Activated T-cell treated with anti-CD3 and anti-CD28 coated beads, Interleukin-2, amount 50 U/mL, for 48 hours (primary cell): ENCODE measurements around the gene CAV2.

Experiments
- DNase-seq, 2 experiments: peaks; one replicate each; pipeline ENCODE4 v3.0.0-alpha.2; 2020

The CAV2 gene

GRCh38 chr7:116496653-116497052, 2.9 kb upstream of the CAV2 start:
- no peak for DNase-seq

- no peak for DNase-seq
Observed at GRCh38 chr7:116497708-116498107, 1.8 kb upstream of the CAV2 start.

GRCh38 chr7:116500078-116500853, 728 bp downstream of the CAV2 start:
- DNase-seq: peak; percentile 68 to 71

- DNase-seq: no peak
Observed at GRCh38 chr7:116501425-116502167, 2.1 kb downstream of the CAV2 start.

GRCh38 chr7:116502201-116503096, 2.9 kb downstream of the CAV2 start:
- no peak for DNase-seq

DNA sequence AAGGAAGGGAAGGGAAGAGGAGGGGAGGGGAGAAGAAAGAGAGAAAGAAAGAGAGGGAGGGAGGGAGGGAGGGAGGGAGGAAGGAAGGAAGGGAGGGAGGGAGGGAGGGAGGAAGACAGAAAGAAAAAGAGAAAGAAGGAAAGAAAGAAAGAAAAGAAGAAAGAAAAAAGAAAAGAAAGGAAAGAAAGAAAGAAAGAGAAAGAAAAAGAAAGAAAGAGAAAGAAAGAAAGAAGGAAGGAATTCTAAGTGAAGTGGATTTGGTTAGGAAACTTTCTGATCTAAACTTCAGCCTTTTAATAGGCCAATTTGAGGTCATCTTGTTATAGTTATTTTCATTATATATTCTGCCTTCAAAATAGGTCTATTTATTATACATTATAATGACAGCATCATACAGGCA, 4.3 kb downstream of the CAV2 start:
- DNase-seq: no peak

- no peak for DNase-seq
Observed at GRCh38 chr7:116505278-116505677, 5.7 kb downstream of the CAV2 start.

DNA sequence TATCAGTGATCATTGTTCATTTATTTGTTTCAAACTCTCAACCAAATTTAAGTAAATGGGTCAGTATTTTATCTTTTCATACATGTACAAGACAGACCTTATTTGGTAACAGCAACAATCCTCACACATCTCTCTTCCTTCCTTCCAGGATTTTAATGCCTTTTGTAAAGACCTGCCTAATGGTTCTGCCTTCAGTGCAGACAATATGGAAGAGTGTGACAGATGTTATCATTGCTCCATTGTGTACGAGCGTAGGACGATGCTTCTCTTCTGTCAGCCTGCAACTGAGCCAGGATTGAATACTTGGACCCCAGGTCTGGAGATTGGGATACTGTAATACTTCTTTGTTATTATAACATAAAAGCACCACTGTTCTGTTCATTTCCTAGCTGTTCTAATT, 6.3 kb downstream of the CAV2 start:
- DNase-seq: no peak

GRCh38 chr7:116509982-116510579, 10.5 kb downstream of the CAV2 start:
- DNase-seq: no peak

GRCh38 chr7:116510795-116511194, 11.3 kb downstream of the CAV2 start:
- DNase-seq: no peak

- no peak for DNase-seq
Observed at GRCh38 chr7:116511552-116512519, 12.3 kb downstream of the CAV2 start.

DNA sequence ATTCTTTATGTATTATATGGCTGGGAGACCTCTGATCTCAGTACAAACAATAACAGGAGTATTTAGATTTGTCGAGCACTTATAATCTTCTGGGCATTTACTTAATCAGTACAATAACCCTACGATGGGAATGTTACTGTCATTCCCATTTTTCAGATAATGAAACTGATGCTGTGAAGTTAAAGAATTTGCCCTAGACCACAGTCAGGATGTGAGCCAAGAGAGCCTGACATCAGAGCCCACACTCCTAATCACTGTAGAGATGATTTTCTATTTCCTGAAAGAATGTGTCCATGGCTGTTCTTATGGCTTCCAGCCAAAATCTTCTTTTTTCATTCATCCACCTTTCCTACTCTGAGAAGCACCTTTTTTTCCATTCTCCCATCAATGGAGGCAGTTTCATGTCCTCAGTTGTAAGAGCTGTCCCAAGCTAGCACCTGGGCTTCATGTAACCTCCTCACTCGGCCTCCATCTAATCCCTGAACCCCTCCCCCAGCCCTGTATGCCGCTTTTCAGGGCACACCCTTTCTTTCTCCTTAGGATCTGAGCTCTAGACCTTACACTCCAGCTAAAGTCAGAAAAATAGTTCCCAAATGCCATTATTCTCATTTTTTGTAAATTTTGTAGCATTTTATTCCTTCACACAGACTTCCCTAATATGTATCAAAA, 13.1 kb downstream of the CAV2 start:
- no peak for DNase-seq

GRCh38 chr7:116515584-116515983, 16.0 kb downstream of the CAV2 start:
- no peak for DNase-seq

GRCh38 chr7:116516324-116516723, 16.8 kb downstream of the CAV2 start:
- no peak for DNase-seq

DNA sequence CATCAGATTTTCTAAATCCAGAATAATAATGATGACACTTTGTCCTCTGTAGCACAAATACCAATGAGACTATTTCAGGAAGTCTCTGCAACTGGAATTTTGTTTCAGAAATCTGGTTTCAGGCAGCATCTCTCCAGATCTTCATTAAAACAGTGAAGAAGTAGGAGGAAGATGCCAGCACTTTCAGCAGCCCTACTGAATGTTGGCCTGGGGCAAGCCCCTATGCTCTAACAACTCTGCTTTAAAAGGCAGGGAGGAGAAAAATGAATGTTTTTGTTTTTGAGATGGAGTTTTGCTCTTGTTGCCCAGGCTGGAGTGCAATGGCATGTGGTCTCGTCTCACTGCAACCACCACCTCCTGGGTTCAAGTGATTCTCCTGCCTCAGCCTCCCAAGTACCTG, 18.1 kb downstream of the CAV2 start:
- DNase-seq: no peak

DNA sequence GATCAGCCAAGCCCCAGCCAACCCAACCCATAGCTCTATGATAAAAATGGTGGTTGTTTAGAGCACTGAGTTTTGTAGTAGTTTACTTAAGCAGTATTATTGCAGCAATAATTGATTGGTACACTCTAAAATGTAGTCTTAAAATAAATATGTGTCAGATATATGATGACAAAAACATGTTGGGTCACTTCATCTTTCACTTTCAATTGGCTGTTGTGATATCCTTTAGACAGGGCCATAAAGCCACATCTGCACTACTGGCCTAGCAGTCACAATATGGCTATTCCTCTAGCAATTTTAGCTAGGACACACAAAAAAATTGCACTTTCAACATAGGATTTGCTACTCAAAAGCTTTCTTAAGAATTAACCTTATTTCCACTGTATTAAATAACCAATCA, 19.4 kb downstream of the CAV2 start:
- no peak for DNase-seq

DNA sequence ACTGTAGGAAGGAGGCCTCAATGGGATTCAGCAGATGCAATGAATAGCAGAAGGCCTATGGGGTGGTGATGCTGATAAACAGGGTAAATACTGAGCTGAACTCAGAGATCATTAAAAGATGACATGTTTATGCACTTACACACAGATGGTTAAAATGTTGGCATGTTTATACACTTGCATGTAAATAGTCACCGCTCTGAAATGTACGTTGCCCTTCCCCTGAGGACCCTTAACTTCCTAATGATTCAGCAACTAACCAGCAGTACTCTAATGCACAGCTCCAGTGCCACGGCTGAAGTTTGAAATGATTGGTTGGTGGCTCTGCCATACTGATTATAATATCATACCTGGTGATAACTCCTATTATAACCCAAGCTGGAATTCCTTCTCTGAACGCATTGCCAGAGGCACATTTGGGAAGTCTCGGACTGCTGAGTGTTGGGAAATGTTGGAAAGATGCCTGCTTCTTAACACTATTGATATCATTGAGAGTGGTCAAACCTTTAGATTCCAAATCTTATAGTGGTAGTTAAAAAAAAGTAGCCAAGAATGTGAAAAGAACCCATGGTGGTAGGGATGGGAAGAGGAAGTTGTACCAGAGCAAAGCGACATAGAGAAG, 21.6 kb downstream of the CAV2 start:
- no peak for DNase-seq

DNA sequence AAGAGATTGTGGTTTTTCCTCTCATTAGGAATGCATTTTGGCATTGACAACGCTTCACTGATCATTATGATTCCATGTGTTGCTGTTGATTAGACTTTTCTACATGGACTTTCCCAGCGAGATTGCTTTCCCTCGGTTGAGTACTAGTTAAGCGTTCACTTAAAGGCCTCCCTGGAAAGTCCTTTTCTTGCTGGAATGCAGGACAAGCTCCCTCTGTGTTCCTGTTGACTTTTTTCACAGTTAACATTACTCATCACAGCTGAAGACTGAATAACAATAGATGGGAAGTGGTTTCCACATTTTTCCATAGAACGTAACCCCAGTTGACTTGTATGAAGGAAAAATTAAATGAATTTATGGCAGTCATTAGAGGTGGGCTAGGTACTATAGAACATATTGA, 22.7 kb downstream of the CAV2 start:
- DNase-seq: no peak

DNA sequence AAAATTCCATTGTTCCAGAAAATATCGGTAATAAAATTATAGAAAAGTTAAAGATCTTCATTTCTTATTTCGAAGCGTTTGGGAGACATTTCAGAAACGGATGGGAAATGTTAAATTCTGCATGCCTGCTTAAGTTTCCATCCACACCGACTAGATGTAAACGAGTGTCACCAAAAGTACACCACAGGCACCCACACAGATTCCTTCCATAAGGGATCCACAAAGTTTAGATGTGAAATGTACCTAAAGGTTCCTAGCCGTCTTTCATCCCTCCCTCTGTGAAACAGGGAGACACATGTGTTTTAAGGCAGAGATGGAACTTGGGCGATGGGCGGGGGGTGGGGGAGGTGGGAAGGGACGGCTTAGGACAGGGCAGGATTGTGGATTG, 24.7 kb downstream of the CAV2 start:
- no peak for DNase-seq

DNA sequence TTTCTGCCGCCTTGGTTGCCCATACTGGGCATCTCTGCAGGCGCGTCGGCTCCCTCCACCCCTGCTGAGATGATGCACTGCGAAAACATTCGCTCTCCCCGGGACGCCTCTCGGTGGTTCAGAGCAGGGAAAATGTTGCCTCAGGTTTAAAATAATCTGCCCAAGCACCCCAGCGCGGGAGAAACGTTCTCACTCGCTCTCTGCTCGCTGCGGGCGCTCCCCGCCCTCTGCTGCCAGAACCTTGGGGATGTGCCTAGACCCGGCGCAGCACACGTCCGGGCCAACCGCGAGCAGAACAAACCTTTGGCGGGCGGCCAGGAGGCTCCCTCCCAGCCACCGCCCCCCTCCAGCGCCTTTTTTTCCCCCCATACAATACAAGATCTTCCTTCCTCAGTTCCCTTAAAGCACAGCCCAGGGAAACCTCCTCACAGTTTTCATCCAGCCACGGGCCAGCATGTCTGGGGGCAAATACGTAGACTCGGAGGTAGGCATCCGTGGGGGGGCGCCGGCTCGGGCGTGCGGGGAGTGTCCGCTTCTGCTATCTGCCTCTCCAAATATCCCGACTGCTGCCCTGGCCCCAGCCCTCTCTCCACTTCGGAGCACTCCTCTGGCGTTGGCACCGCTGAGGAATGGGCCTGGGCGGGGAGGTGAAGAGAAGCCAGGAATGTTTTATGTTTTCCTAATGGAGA, 25.2 kb downstream of the CAV2 start, which contains the start of gene CAV1:
TSS of gene CAV1 (plus strand) at position 428 of the 689 bp plus-strand sequence. CDS start at position 455, 27 bp downstream.
- DNase-seq: peak; percentile 39 to 57
